HepG2 (cell line): ENCODE measurements around the gene ARHGAP31. TPM values are rescaled to one million over a fixed set of nuclear protein-coding genes. Genes with fewer than 3 reads are reported as not detected.

Experiments used
- ATAC-seq: fragments of 200-7000 bp; cut with Tn5 transposase; 3 replicates; pipeline ENCODE4 v1.9.1; 2020; ENCODE audit warnings: mild to moderate bottlenecking, moderate library complexity
- BruUV-seq: library from RNA; stranded (reverse); fragments of 400-500 nt; replicated peaks from 2 replicates; lab custom pipeline; 2021; lab: Mats Ljungman, UMichigan
- CTCF ChIA-PET: fragments of 300-600 bp; formaldehyde crosslinking; extraction: SDS; loops from one replicate; lab custom pipeline; 2021; ENCODE audit warnings: low total read pairs, inconsistent platforms, low intra/inter-chr PET ratio; lab: Yijun Ruan, JAX
- POLR2A ChIA-PET: fragments of 350-600 bp; sonication (Branson Sonifier 250); formaldehyde crosslinking; loops from one replicate; lab custom pipeline; 2020; ENCODE audit warnings: antibody characterized with exemption, inconsistent platforms; lab: Yijun Ruan, JAX
- DNase-seq: peaks from one replicate; pipeline ENCODE4 v3.0.0-alpha.2; 2015; ENCODE audit warnings: low spot score
- FAIRE-seq: peaks from 3 replicates; lab custom pipeline; 2011; peaks lifted over from hg19 to GRCh38; lab: Jason Lieb, UNC
- H2AFZ ChIP-seq: one replicate; pipeline ENCODE4 v1.6.1; 2011; ENCODE audit warnings: low read length, inconsistent platforms
- H3K27ac ChIP-seq: fragments of 300-600 bp; 3 replicates; pipeline ENCODE4 v1.8.0; 2011; ENCODE audit warnings: mixed run types, mild to moderate bottlenecking, mixed read lengths, low read length, inconsistent platforms; ENCODE audit not compliant: insufficient read depth; ENCODE audit errors: extremely low read length
- H3K27me3 ChIP-seq, 2 experiments: fragments of 200-600 bp in 1 of 2; 2 replicates in 1 of 2; 3 replicates in 1 of 2; pipeline versions ENCODE4 v1.6.0 to v1.8.0; 2011; ENCODE audit warnings: low read length in 2 of 2, mild to moderate bottlenecking in 2 of 2, moderate library complexity in 2 of 2, inconsistent platforms in 1 of 2; ENCODE audit not compliant: insufficient read depth in 2 of 2, control insufficient read depth in 1 of 2
- H3K36me3 ChIP-seq, 2 experiments: fragments of 200-600 bp in 1 of 2; replicated peaks in 1 of 2; 2 replicates in 1 of 2; 3 replicates in 1 of 2; pipeline versions ENCODE4 v1.5.1 to v1.8.0; 2011; ENCODE audit warnings: low read length in 2 of 2, inconsistent platforms in 1 of 2; ENCODE audit not compliant: insufficient read depth in 2 of 2, control insufficient read depth in 1 of 2
- H3K4me1 ChIP-seq: 2 replicates; pipeline ENCODE4 v1.5.1; 2012; ENCODE audit warnings: low read length, inconsistent platforms; ENCODE audit not compliant: insufficient read depth
- H3K4me2 ChIP-seq: 2 replicates; pipeline ENCODE4 v1.6.0; 2011; ENCODE audit warnings: low read depth, low read length, inconsistent platforms
- H3K4me3 ChIP-seq, 3 experiments: fragments of 200-600 bp in 1 of 3; sonication (generic), shearing (Covaris generic) in 1 of 3; replicated peaks in 1 of 3; 2 replicates each; pipeline ENCODE4 v1.5.1; 2011 to 2016; ENCODE audit warnings: low read length in 3 of 3, inconsistent platforms in 2 of 3, low read depth in 2 of 3, mild to moderate bottlenecking in 2 of 3, control low read depth in 1 of 3, mixed read lengths in 1 of 3; ENCODE audit not compliant: insufficient read depth in 1 of 3
- H3K79me2 ChIP-seq: one replicate; pipeline ENCODE4 v1.6.1; 2011; ENCODE audit warnings: low read length, inconsistent platforms; ENCODE audit not compliant: insufficient read depth
- H3K9ac ChIP-seq: 2 replicates; pipeline ENCODE4 v1.6.0; 2011; ENCODE audit warnings: mild to moderate bottlenecking, low read depth, low read length, inconsistent platforms; ENCODE audit not compliant: insufficient read depth
- H3K9me3 ChIP-seq: 2 replicates; pipeline ENCODE4 v1.5.1; 2012; ENCODE audit warnings: mild to moderate bottlenecking, low read length
- H4K20me1 ChIP-seq: 2 replicates; pipeline ENCODE4 v1.6.0; 2011; ENCODE audit warnings: inconsistent platforms, mild to moderate bottlenecking, low read length, moderate library complexity; ENCODE audit not compliant: insufficient read depth
- CBX2 ChIP-seq, 2 experiments: fragments of 200-600 bp in 1 of 2; sonication (generic); formaldehyde crosslinking in 1 of 2; IDR thresholded peaks; 2 replicates each; pipeline versions ENCODE4 v1.7.0 to v1.8.1; 2018 to 2022; ENCODE audit warnings: low read depth in 2 of 2, low read length in 1 of 2, mild to moderate bottlenecking in 1 of 2, missing genetic modification reagents in 1 of 2
- HNF4G ChIP-seq, 2 experiments: sonication (generic) in 1 of 2; formaldehyde crosslinking in 1 of 2; IDR thresholded peaks; 2 replicates each; pipeline versions ENCODE4 v1.4.0 to v1.6.1; 2011 to 2020; ENCODE audit warnings: borderline replicate concordance in 2 of 2, low read depth in 2 of 2, mild to moderate bottlenecking in 2 of 2, low read length in 1 of 2, missing genetic modification reagents in 1 of 2, moderate library complexity in 1 of 2
- NR2C2 ChIP-seq: sonication (generic); formaldehyde crosslinking; IDR thresholded peaks from 2 replicates; pipeline ENCODE4 v1.4.0; 2020; ENCODE audit warnings: missing genetic modification reagents, mild to moderate bottlenecking, moderate library complexity, borderline replicate concordance
- NR2F6 ChIP-seq, 2 experiments: IDR thresholded peaks; 2 replicates each; pipeline ENCODE4 v1.6.1; 2016; ENCODE audit warnings: antibody characterized with exemption in 1 of 2, mild to moderate bottlenecking in 1 of 2
- PCBP2 ChIP-seq: fragments of 200-400 bp; formaldehyde crosslinking; optimal IDR thresholded peaks from 2 replicates; pipeline ENCODE3; 2018; ENCODE audit warnings: low read length, low read depth; ENCODE audit not compliant: poor library complexity, severe bottlenecking
- PPARG ChIP-seq: conservative IDR thresholded peaks from 2 replicates; pipeline ENCODE4 v1.6.1; 2016; ENCODE audit warnings: missing biosample characterization, missing genetic modification reagents
- ZBED4 ChIP-seq: sonication (generic); formaldehyde crosslinking; IDR thresholded peaks from 2 replicates; pipeline ENCODE4 v1.4.0; 2020; ENCODE audit warnings: missing genetic modification reagents, borderline replicate concordance
- WGBS: methylation state at CpG from one replicate; pipeline ENCODE4 v1.1.6; 2017; ENCODE audit warnings: low lambda C conversion rate; 5-methylcytosine and 5-hydroxymethylcytosine counted together
- in situ Hi-C: cut with HindIII; loops from 2 replicates; pipeline ENCODE4 v1.10.0; 2017; ENCODE audit warnings: low pct_unique_long_range_greater_than_20kb; ENCODE audit not compliant: extremely low pct_ligation_motif_present
- intact Hi-C: fragments of 100-400 bp; cut with micrococcal nuclease; formaldehyde crosslinking; loops from one replicate; pipeline ENCODE4 v1.10.0; 2022; ENCODE audit not compliant: unreplicated experiment
- polyA plus RNA-seq, 8 experiments: library from polyadenylated mRNA; depleted of rRNA in 3 of 8; stranded (reverse) in 7 of 8; unstranded in 1 of 8; fragments of >200 nt; fragmentation: Illumina TruSeq in 4 of 8; extraction: Trizol in 4 of 8; gene quantifications; 2 replicates each; pipeline versions ENCODE4 v1.2.1 to v1.2.3, GENCODE V29; 2011 to 2016; ENCODE audit warnings: low read depth in 4 of 8, missing spikeins in 1 of 8, mixed read lengths in 1 of 8; ENCODE audit not compliant: insufficient read depth in 1 of 8
- total RNA-seq, 5 experiments: library from RNA; depleted of rRNA; stranded (reverse); fragments of >200 nt; fragmentation: Illumina TruSeq; extraction: Trizol; gene quantifications; 2 replicates each; pipeline ENCODE4 v1.2.3, GENCODE V29; 2016; ENCODE audit warnings: low read depth in 1 of 5

The ARHGAP31 gene
- total and polyA plus RNA-seq, 2 of the 13 experiments (the other 11 are each of a cell fraction or from before 2014, with no cell fraction given), result not detected

GRCh38 chr3:119293105-119293870, 895 bp upstream of the ARHGAP31 start:
- Histone ChIP-seq H4K20me1 (no peaks in the 10 kb centered on the region), H3K27ac (no peak overlapping the region), H3K79me2 (no peaks in the 10 kb centered on the region), H3K4me2 (peak overlapping the region; percentile 74), H3K27me3 (peaks cover 2 to 53% of the 10 kb centered on the region in 2 experiments; a peak in 4 of 5 replicates), H2AFZ (no peak overlapping the region), H3K4me1 (peaks cover 24% of the 10 kb centered on the region), H3K9me3 (no peaks in the 10 kb centered on the region), H3K4me3 (peak overlapping the region; percentile 42 to 65 (median 51); a peak in 5 of 6 replicates), H3K9ac (no peak overlapping the region), H3K36me3 (no peaks in the 10 kb centered on the region)
- DNase-seq (no peak), FAIRE-seq (no peak), ATAC-seq (no peak)
- POLR2A ChIA-PET, result no interaction called here
- TF ChIP-seq ZBED4, result no peak
- peak; percentile 58; the same call in 1 of the 2 replicates for TF ChIP-seq NR2F6 (IDR thresholded peaks at IDR 0.05)
- no peak for TF ChIP-seq NR2F6 (CRISPR knock-in tag; IDR thresholded peaks at IDR 0.05)
- 0 out of 2 replicates have a peak, but pooled peaks have one; percentile 8 for TF ChIP-seq HNF4G (IDR thresholded peaks at IDR 0.05; ENCODE audit: borderline replicate concordance, low read depth, low read length)
- no peak for TF ChIP-seq HNF4G (CRISPR knock-in tag; IDR thresholded peaks at IDR 0.05; ENCODE audit: borderline replicate concordance, low read depth)
- TF ChIP-seq CBX2 (IDR thresholded peaks at IDR 0.05; ENCODE audit: low read depth, low read length), result 0 out of 2 replicates have a peak, but pooled peaks have one; percentile 6
- TF ChIP-seq CBX2 (CRISPR knock-in tag; IDR thresholded peaks at IDR 0.05; ENCODE audit: low read depth), result no peak
- peak; percentile 59; the same call in 1 of the 2 replicates for TF ChIP-seq NR2C2 (CRISPR knock-in tag)
- TF ChIP-seq PPARG (CRISPR knock-in tag), result peak; percentile 35; the same call in 1 of the 2 replicates
- no peak for TF ChIP-seq PCBP2
- 2% methylated on average over 4 of the region's 4 CpGs for WGBS
- intact Hi-C loops (no loop called here), in situ Hi-C loops (no loop called here)
- BruUV-seq, result no TSS peak
- CTCF ChIA-PET, result no interaction called here
